PC-9 (cell line): ENCODE results near the gene VPS39.

Experiments used
- CTCF ChIP-seq: fragments of 200-600 bp; sonication (generic); conservative IDR thresholded peaks from 2 replicates; pipeline ENCODE4 v1.6.1; 2017; ENCODE audit warnings: mixed run types, antibody characterized with exemption, mild to moderate bottlenecking, moderate library complexity
- EZH2 ChIP-seq: fragments of 200-600 bp; sonication (generic); IDR thresholded peaks from 2 replicates; pipeline ENCODE4 v1.8.0; 2017; ENCODE audit warnings: antibody characterized with exemption, low read depth

GRCh38 chr15:42214600-42214999 is 6.5 kb upstream of the VPS39 start:
- TF ChIP-seq EZH2 (no peak), CTCF (no peak)
